IPS-18a (cell line): ENCODE data around the gene ZNF536.

Source experiments
- H3K27ac ChIP-seq: one replicate; pipeline ENCODE4 v1.5.1; 2013; ENCODE audit warnings: low read length
- H3K27me3 ChIP-seq: one replicate; pipeline ENCODE4 v1.6.1; 2013; ENCODE audit warnings: mild to moderate bottlenecking, low read length; ENCODE audit not compliant: control insufficient read depth, insufficient read depth
- H3K36me3 ChIP-seq: one replicate; pipeline ENCODE4 v1.6.1; 2013; ENCODE audit warnings: low read depth, low read length; ENCODE audit not compliant: control insufficient read depth
- H3K4me1 ChIP-seq: one replicate; pipeline ENCODE4 v1.6.1; 2013; ENCODE audit warnings: low read depth, low read length; ENCODE audit not compliant: control insufficient read depth
- H3K4me3 ChIP-seq: one replicate; pipeline ENCODE4 v1.5.1; 2013; ENCODE audit warnings: low read length
- H3K9ac ChIP-seq: one replicate; pipeline ENCODE4 v1.6.1; 2013; ENCODE audit warnings: mild to moderate bottlenecking, low read length, moderate library complexity
- H3K9me3 ChIP-seq: one replicate; pipeline ENCODE4 v1.6.1; 2013; ENCODE audit warnings: low read depth, low read length; ENCODE audit not compliant: control insufficient read depth

The ZNF536 gene

DNA sequence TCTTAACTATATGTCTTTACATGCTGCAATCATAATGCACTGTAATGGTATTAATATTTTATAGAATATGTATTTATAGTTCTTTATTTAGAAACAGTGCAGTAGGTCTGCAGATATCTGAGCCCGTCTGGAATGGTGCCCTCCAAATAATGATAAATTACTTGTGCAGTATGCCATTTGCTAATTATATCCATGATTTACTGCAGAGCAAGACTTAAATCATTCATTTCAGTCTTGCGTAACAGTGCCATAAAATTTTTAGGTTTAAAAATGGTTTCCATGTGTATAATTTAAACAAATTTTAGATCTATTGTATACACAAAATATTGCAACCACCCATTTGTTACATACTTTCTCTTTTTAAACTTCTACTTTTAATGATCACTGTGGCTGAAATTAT lies 175.1 kb downstream of the ZNF536 start:
- H3K27me3 ChIP-seq = no peaks in the 10 kb centered on the region
- peaks cover 18% of the 10 kb centered on the region for H3K4me1 ChIP-seq
- no peaks in the 10 kb centered on the region for H3K9me3 ChIP-seq
- no peaks in the 10 kb centered on the region for H3K36me3 ChIP-seq
- no peak overlapping the region for H3K9ac ChIP-seq
- H3K27ac ChIP-seq = no peak overlapping the region
- H3K4me3 ChIP-seq = no peak overlapping the region

DNA sequence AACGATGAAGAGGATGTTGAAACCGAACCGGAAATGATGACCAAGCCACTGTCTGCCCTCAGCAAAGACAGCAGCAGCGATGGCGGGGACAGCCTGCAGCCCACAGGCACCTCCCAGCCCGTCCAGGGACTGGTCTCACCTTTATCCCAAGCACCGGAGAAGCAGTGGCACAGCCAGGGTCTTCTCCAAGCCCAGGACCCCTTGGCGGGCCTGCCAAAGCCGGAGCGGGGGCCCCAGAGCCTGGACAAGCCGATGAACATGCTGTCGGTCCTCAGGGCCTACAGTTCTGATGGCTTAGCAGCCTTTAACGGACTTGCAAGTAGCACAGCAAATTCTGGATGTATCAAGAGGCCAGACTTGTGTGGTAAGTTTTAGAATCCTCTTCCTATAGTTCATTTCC lies 177.0 kb downstream of the ZNF536 start:
- Histone ChIP-seq H3K9ac (no peak overlapping the region), H3K27me3 (no peaks in the 10 kb centered on the region), H3K4me1 (peaks cover 18% of the 10 kb centered on the region), H3K27ac (no peak overlapping the region), H3K4me3 (no peak overlapping the region), H3K36me3 (no peaks in the 10 kb centered on the region), H3K9me3 (no peaks in the 10 kb centered on the region)

DNA sequence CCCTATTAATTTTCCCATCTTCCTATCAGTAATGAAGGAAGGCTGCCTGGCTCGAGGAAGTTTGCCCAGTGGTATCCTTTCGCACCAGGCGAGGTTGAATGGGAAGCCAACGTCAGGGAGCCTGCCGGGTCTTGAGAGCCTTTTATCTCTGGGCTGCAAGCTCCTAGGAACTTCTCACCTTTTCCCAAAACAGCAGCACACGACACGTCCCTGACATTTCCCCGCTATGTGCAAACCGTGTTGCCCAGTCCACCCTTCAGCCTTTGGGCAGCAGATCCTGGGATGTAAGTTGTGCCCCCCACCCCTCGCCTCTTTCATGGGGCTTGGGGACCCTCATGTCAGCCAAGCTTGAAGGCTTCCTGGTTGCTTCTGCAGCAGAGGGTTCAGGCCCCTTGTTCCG lies 179.1 kb downstream of the ZNF536 start:
- Histone ChIP-seq H3K9me3 (no peaks in the 10 kb centered on the region), H3K4me1 (peaks cover 17% of the 10 kb centered on the region), H3K36me3 (no peaks in the 10 kb centered on the region), H3K27me3 (no peaks in the 10 kb centered on the region), H3K27ac (no peak overlapping the region), H3K9ac (no peak overlapping the region), H3K4me3 (no peak overlapping the region)

DNA sequence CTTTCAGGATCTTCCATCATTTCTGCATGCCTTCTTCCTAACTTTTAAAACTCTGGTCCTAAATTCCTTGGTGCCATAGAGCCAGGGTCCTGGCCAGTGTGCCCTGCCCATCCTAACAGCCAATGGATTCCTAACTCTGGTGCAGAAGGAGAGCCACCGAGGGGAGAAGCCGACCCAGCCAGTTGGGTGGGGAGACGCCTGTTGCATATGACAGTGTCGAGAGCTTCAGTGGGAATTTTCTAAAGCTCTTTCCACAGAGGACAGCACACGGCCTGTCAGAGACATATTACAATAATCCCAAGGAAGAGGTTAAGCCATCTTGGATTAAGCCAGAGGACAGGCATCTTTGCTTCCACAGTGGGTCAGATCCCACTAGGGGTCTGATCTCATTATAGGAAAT lies 180.4 kb downstream of the ZNF536 start:
- no peak overlapping the region for H3K9ac ChIP-seq
- H3K27ac ChIP-seq = no peak overlapping the region
- peaks cover 26% of the 10 kb centered on the region for H3K4me1 ChIP-seq
- no peaks in the 10 kb centered on the region for H3K36me3 ChIP-seq
- no peaks in the 10 kb centered on the region for H3K27me3 ChIP-seq
- no peak overlapping the region for H3K4me3 ChIP-seq
- H3K9me3 ChIP-seq = no peaks in the 10 kb centered on the region

DNA sequence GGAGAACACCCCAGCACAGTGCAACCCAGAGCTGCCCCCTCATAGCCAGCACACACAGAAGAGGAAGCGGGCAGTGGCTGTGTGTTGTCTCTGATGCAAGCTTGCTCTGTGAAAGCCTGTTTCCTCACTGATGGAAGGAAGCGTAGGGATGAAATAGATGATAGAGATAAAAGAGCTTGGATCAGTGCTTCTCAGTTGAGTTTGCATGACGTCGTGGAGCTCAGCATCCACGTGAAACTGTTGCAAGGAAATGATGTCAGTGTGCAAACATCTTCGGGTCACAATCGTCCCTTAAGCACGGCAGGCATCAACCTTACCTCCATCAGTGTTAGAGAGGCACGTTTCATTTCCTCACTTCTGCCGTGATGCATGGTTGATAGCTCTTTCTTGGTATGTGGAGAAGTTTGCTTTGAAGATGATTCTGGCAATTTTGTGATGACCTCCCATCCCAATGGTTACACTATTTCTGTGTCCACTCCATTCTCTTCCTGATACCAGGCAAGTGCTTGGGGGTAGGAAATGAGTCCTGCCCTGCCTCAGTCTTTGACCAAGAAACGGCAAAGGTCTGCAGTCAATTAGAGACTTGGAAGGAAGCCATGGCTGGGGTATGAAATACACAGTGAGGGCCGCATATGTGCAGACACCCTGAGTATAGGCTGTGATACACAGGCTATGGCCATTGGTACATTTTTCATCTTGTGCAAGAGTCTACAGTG lies 183.0 kb downstream of the ZNF536 start:
- Histone ChIP-seq H3K9me3 (no peaks in the 10 kb centered on the region), H3K27me3 (no peaks in the 10 kb centered on the region), H3K27ac (no peak overlapping the region), H3K36me3 (no peaks in the 10 kb centered on the region), H3K4me3 (no peak overlapping the region), H3K4me1 (peaks cover 49% of the 10 kb centered on the region), H3K9ac (no peak overlapping the region)

DNA sequence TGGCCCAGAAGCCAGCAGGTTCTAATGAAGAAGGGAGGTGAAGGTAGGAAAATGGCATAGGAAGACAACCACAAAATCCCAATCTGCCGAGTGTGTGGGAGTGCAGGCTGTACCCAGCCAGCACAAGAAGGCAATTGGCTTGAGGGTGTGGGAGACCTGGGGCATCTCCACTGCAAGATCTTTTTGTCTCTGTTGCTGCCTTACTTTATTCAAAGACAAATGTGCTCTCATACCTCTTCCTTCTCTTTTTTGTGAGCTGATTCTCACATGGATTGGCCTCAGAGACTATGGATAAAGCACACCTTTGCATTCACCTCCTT lies 183.6 kb downstream of the ZNF536 start:
- Histone ChIP-seq H3K27ac (no peak overlapping the region), H3K4me3 (no peak overlapping the region), H3K9ac (no peak overlapping the region), H3K27me3 (no peaks in the 10 kb centered on the region), H3K36me3 (no peaks in the 10 kb centered on the region), H3K4me1 (peaks cover 49% of the 10 kb centered on the region), H3K9me3 (no peaks in the 10 kb centered on the region)

DNA sequence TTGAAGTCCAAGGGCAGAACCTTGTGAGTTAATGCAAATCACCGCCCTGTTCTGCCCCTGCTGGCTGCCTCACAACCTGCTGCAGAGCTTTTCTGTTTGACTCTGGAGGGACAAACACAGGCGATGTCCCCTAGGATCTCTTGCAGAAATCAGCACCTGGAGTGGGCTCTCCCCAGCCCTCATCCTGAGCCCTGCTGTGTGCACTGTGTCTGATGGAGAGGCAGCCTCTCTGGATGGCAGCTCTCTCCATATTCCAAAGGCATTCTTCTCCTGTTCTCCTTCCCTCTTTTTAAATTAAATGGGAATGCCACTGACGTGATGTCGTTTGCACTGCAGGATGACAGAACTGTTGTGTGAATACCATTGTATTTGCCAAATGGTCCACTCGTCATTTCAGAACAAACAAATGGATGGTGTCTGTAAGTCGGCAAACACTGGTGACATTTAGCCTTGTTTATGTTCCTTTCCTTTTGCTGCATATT lies 184.1 kb downstream of the ZNF536 start:
- Histone ChIP-seq H3K9me3 (no peaks in the 10 kb centered on the region), H3K4me1 (peaks cover 44% of the 10 kb centered on the region), H3K27me3 (no peaks in the 10 kb centered on the region), H3K27ac (no peak overlapping the region), H3K9ac (no peak overlapping the region), H3K4me3 (no peak overlapping the region), H3K36me3 (no peaks in the 10 kb centered on the region)

DNA sequence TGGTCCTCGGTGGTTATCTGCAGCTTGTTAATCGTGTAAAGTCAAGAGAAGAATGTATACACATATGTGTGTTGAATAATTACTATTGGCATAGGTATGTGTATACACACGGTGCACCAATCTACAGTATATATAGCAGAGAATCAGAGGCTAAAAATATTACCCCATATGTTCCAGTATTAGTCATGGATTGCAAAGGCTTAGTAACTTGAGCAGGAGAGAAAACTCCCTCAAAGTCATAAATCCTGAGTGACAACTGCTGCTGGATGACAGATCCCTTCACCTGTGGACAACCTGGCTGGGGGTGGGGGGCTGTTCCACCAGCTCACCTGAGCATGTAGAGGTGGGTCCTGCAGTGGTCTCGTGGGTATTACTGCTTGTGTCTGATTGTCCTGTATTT lies 185.0 kb downstream of the ZNF536 start:
- H3K4me1 ChIP-seq = peaks cover 38% of the 10 kb centered on the region
- H3K4me3 ChIP-seq = no peak overlapping the region
- no peaks in the 10 kb centered on the region for H3K36me3 ChIP-seq
- H3K27ac ChIP-seq = no peak overlapping the region
- H3K9ac ChIP-seq = no peak overlapping the region
- no peaks in the 10 kb centered on the region for H3K9me3 ChIP-seq
- H3K27me3 ChIP-seq = no peaks in the 10 kb centered on the region

DNA sequence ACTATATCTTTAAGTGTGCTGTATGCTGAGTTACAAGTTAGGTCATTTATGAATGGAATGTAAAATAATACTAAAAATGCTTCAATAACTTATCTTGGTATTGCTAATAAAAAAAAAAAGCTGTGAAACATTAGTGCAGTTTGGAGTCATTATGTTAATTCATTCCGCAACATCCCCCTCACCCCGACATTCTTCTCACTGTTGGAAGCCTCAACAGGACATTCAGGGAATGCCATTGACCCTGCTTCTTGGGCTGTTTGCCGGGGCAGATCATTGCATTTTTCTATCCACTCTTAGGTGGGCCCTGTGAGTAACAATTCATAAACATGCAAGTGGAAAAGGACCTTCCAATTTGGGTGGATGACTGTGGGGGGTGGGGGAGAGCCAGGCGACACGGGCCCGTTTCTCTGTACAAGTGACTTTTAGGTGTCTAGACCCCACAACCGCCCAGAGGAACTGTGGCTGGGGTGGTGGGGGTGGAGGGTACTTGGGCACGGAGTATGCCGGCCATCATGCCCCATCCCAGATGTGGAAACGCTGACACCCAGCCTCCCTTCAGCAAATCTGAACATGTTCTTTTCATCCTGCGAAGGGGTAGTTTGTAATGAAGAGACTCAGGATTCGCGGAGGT lies 185.9 kb downstream of the ZNF536 start:
- no peaks in the 10 kb centered on the region for H3K27me3 ChIP-seq

DNA sequence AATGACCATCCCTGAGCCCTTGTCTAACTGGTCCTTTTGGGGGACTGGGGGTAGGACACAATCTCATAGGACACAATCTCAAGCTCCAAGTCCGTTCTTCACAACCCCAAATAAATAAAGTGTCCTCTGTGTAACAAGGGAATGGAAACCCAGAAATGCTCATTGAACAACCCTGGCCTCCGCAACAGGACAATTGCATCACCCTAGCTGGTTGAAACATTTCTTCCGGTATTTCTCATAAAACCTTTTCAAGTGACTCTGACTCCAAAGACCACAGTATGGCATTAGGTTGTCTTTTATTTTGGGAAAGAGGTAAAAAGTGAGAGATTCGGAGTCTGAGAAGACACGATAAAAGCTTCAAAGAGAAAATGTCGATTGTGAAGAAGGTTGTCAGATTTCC lies 186.6 kb downstream of the ZNF536 start:
- H3K36me3 ChIP-seq = no peaks in the 10 kb centered on the region
- peaks cover 38% of the 10 kb centered on the region for H3K4me1 ChIP-seq
- no peak overlapping the region for H3K4me3 ChIP-seq
- no peak overlapping the region for H3K27ac ChIP-seq
- H3K9ac ChIP-seq = no peak overlapping the region
- no peaks in the 10 kb centered on the region for H3K9me3 ChIP-seq
- no peaks in the 10 kb centered on the region for H3K27me3 ChIP-seq

More for the DNA sequence above, 185.9 kb downstream of the ZNF536 start:
- no peaks in the 10 kb centered on the region for H3K9me3 ChIP-seq
- H3K4me3 ChIP-seq = peak overlapping the region; percentile 22
- H3K27ac ChIP-seq = no peak overlapping the region
- H3K36me3 ChIP-seq = no peaks in the 10 kb centered on the region
- peaks cover 38% of the 10 kb centered on the region for H3K4me1 ChIP-seq
- H3K9ac ChIP-seq = no peak overlapping the region

DNA sequence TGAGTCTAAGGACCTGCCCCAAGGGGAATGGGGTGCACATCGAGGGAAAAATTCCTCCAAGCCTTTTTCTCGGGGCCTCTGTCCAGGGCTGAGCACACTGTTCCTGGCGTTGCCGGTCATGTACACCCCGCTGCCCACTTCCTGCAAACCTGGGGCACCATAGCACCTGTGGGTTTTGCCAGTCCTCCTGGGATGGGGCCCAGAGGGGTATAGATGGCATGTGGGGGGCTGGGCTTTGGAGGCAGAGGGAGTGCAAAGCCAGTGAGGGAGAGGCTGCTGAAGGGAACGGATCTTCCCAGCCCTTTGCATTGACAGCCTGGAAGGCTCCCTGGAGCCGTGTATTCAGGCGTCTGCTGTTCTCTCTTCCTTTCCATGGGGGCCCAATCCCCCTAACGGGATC lies 187.3 kb downstream of the ZNF536 start:
- Histone ChIP-seq H3K9ac (no peak overlapping the region), H3K9me3 (no peaks in the 10 kb centered on the region), H3K4me1 (peaks cover 40% of the 10 kb centered on the region), H3K27me3 (no peaks in the 10 kb centered on the region), H3K27ac (no peak overlapping the region), H3K36me3 (no peaks in the 10 kb centered on the region), H3K4me3 (no peak overlapping the region)

DNA sequence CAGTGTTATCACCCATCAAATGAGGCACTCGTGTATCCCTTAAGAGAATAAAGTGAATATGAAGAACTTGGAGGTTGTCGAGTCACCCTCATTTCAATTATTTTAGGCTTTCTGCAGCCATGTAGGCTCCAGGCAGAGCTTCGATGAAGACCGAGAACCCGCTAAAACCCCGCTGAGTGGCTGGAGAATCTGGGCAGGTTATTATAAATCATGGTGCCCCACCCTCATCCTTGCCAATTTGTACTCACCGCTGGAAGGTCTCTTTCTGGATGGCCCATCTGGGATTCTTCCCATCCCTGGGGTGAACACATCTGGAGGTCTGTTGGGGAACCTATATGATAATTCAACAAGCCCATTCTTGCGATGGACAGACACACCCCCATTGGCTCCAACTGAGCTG lies 190.8 kb downstream of the ZNF536 start:
- peaks cover 41% of the 10 kb centered on the region for H3K4me1 ChIP-seq
- H3K27me3 ChIP-seq = no peaks in the 10 kb centered on the region
- no peak overlapping the region for H3K27ac ChIP-seq
- no peaks in the 10 kb centered on the region for H3K36me3 ChIP-seq
- H3K9ac ChIP-seq = no peak overlapping the region
- no peak overlapping the region for H3K4me3 ChIP-seq
- H3K9me3 ChIP-seq = no peaks in the 10 kb centered on the region
